B cell (primary cell): ENCODE results near the gene UNC5B. TPM values are rescaled to one million over a fixed set of nuclear protein-coding genes. Genes with fewer than 3 reads are reported as not detected.

ENCODE experiments used
- ATAC-seq: fragments of 200-7000 bp; cut with Tn5 transposase; one replicate; pipeline ENCODE4 v1.10.0; 2021; ENCODE audit warnings: low read depth, mild to moderate bottlenecking, moderate number of reproducible peaks, moderate library complexity
- CTCF ChIA-PET: fragments of 350-600 bp; sonication (Branson Sonifier 250); formaldehyde crosslinking; loops from one replicate; lab custom pipeline; 2021; ENCODE audit warnings: antibody characterized with exemption, inconsistent platforms; lab: Charles Lee
- POLR2A ChIA-PET: fragments of 350-600 bp; sonication (Branson Sonifier 250); formaldehyde crosslinking; loops from one replicate; lab custom pipeline; 2021; ENCODE audit warnings: antibody characterized with exemption; lab: Charles Lee
- DNase-seq: peaks from one replicate; pipeline ENCODE4 v3.0.0; 2013
- H2AFZ ChIP-seq: 2 replicates; pipeline ENCODE4 v1.6.1; 2012; ENCODE audit warnings: mild to moderate bottlenecking, low read depth, low read length; ENCODE audit not compliant: insufficient read depth, poor library complexity, severe bottlenecking
- H3K27ac ChIP-seq, 2 donors: 1 replicate in 1 of 2; 2 replicates in 1 of 2; pipeline ENCODE4 v1.5.1; 2012 to 2013; ENCODE audit warnings: low read length in 2 of 2, mild to moderate bottlenecking in 2 of 2, moderate library complexity in 1 of 2
- H3K27me3 ChIP-seq, 4 experiments: fragments of 200-600 bp in 1 of 4; sonication (generic) in 1 of 4; replicated peaks in 1 of 4; 1 replicate in 2 of 4; 2 replicates in 2 of 4; pipeline versions ENCODE4 v1.6.1 to v1.7.0; 2013 to 2016; ENCODE audit warnings: low read length in 3 of 4, mild to moderate bottlenecking in 2 of 4, mixed read lengths in 1 of 4, moderate library complexity in 1 of 4; ENCODE audit not compliant: insufficient read depth in 4 of 4, control insufficient read depth in 3 of 4; ENCODE audit errors: control extremely low read depth in 1 of 4
- H3K36me3 ChIP-seq, 2 experiments: replicated peaks in 1 of 2; 1 replicate in 1 of 2; 2 replicates in 1 of 2; pipeline versions ENCODE4 v1.6.1 to v1.7.1; 2013; ENCODE audit warnings: low read length in 1 of 2; ENCODE audit not compliant: insufficient read depth in 2 of 2, control insufficient read depth in 1 of 2; ENCODE audit errors: control extremely low read depth in 1 of 2, extremely low read depth in 1 of 2
- H3K4me1 ChIP-seq, 2 donors: fragments of 200-600 bp in 1 of 2; sonication (generic) in 1 of 2; 1 replicate in 1 of 2; 2 replicates in 1 of 2; pipeline versions ENCODE4 v1.5.1 to v1.6.1; 2013 to 2017; ENCODE audit warnings: low read length in 2 of 2; ENCODE audit not compliant: control insufficient read depth in 2 of 2, insufficient read depth in 2 of 2
- H3K4me2 ChIP-seq: replicated peaks from 2 replicates; pipeline ENCODE3; 2012; ENCODE audit warnings: mild to moderate bottlenecking, low read depth, low read length; ENCODE audit not compliant: poor library complexity, severe bottlenecking
- H3K4me3 ChIP-seq, 5 experiments: fragments of 200-600 bp in 1 of 5; sonication (generic) in 1 of 5; 1 replicate in 3 of 5; 2 replicates in 2 of 5; pipeline versions ENCODE4 v1.5.1 to v1.7.0; 2011 to 2016; ENCODE audit warnings: low read length in 4 of 5, mild to moderate bottlenecking in 4 of 5, low read depth in 2 of 5, control low read depth in 1 of 5, moderate library complexity in 1 of 5; ENCODE audit not compliant: insufficient read depth in 1 of 5; ENCODE audit errors: control extremely low read depth in 1 of 5, extremely low read depth in 1 of 5
- H3K79me2 ChIP-seq: fragments of 200-600 bp; sonication (generic); one replicate; pipeline ENCODE4 v1.6.0; 2016; ENCODE audit warnings: low read length; ENCODE audit not compliant: control insufficient read depth, insufficient read depth
- H3K9ac ChIP-seq: fragments of 200-600 bp; sonication (generic); 2 replicates; pipeline ENCODE4 v1.6.1; 2017; ENCODE audit warnings: mild to moderate bottlenecking, low read length, moderate library complexity
- H3K9me3 ChIP-seq, 3 donors: one replicate each; pipeline versions ENCODE4 v1.6.1 to v1.7.1; 2013; ENCODE audit warnings: low read length in 2 of 3; ENCODE audit not compliant: control insufficient read depth in 2 of 3, insufficient read depth in 1 of 3; ENCODE audit errors: control extremely low read depth in 1 of 3
- H4K20me1 ChIP-seq: 2 replicates; pipeline ENCODE4 v1.6.0; 2012; ENCODE audit warnings: mild to moderate bottlenecking, low read length; ENCODE audit not compliant: insufficient read depth, control insufficient read depth, poor library complexity, severe bottlenecking
- H3K27ac Mint-ChIP-seq: one replicate; pipeline ENCODE4 v1.8.0; 2021; ENCODE audit warnings: mixed read lengths
- H3K27me3 Mint-ChIP-seq: one replicate; pipeline ENCODE4 v1.8.0; 2021; ENCODE audit warnings: mixed read lengths
- H3K4me1 Mint-ChIP-seq: one replicate; pipeline ENCODE4 v1.8.0; 2021; ENCODE audit warnings: mixed read lengths
- H3K4me3 Mint-ChIP-seq: one replicate; pipeline ENCODE4 v1.8.0; 2021; ENCODE audit warnings: mixed read lengths
- H3K9me3 Mint-ChIP-seq: one replicate; pipeline ENCODE4 v1.8.0; 2022; ENCODE audit warnings: mixed read lengths; ENCODE audit not compliant: insufficient read depth
- CTCF ChIP-seq: fragments of 200-600 bp; IDR thresholded peaks from one replicate; pipeline ENCODE4 v1.8.0; 2022; ENCODE audit warnings: antibody characterized with exemption, mild to moderate bottlenecking
- EZH2 ChIP-seq: IDR thresholded peaks from 2 replicates; pipeline ENCODE4 v1.6.1; 2012; ENCODE audit warnings: borderline replicate concordance, low read depth, mild to moderate bottlenecking, moderate library complexity, low read length; ENCODE audit not compliant: insufficient read depth, poor library complexity, severe bottlenecking
- WGBS: methylation state at CpG from one replicate; pipeline ENCODE4 v1.1.5; 2013; ENCODE audit warnings: missing lambda C conversion rate; ENCODE audit not compliant: insufficient coverage; 5-methylcytosine and 5-hydroxymethylcytosine counted together
- intact Hi-C: fragments of 100-400 bp; cut with micrococcal nuclease; formaldehyde crosslinking; loops from one replicate; pipeline ENCODE4 v1.10.0; 2022
- polyA plus RNA-seq: library from polyadenylated mRNA; depleted of rRNA; stranded (reverse); fragments of >200 nt; gene quantifications from 2 replicates; pipeline ENCODE4 v1.2.3, GENCODE V29; 2012
- total RNA-seq, 2 donors: library from RNA; stranded (reverse); fragments of 120-200 nt in 1 of 2; gene quantifications; 1 replicate in 1 of 2; 2 replicates in 1 of 2; pipeline versions ENCODE4 v1.2.3 to v1.2.4, GENCODE V29; 2013 to 2022

The UNC5B gene
- total and polyA plus RNA-seq, 2 donors (not counting 1 experiment from before 2014, with no cell fraction given): not detected

DNA sequence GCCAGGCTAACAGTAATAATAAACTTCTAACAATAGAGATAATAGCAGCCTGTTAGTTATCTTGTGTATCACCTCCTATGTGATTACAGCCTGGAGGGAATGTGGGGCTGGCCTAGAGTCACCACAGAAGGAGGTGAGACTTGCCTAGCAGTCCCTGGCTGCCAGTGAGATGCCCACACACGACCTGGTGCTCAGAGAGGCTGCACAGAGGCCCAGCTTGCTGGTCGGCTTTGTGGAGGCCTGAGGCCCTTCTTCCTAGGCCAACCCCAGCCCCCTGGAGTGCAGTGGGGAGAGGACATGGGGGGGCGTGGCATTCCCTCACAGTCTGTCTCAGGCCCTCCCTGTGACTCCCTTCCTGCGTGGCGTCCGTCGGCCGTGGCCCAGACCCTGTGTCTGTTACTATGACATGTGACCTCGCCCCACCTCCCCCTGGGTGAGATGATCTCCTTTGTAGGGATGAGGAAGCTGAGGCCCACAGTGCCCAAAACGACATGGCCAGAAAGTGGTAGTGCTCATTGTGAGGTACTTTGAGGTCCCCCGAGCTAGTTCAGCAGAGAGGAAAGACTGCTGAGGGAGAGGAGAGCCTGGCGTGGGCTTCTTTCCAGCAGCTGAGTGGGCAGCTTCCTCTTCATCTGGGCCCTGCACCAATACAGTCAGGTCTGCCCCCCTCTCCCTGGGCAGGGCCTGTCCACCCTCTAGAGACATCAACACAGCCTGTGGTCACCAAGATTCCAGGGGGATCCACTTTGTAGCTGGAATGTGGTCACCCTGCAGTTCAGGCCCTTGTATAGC is 29.7 kb downstream of the UNC5B start:
- Mint-ChIP-seq H3K4me3 (no peak overlapping the region), H3K9me3 (no peaks in the 10 kb centered on the region), H3K27ac (no peak overlapping the region), H3K4me1 (peaks cover 5% of the 10 kb centered on the region), H3K27me3 (peaks cover 47% of the 10 kb centered on the region)
- Histone ChIP-seq H4K20me1 (no peaks in the 10 kb centered on the region), H3K9me3 (no peaks in the 10 kb centered on the region), H3K27ac (no peak overlapping the region), H3K79me2 (no peaks in the 10 kb centered on the region), H3K4me1 (peaks cover 0 to 3% of the 10 kb centered on the region in 2 donors), H3K4me2 (no peak overlapping the region), H3K4me3 (no peak overlapping the region), H3K27me3 (peaks cover 0 to 14% (median 3%) of the 10 kb centered on the region in 4 experiments), H3K36me3 (no peaks in the 10 kb centered on the region), H3K9ac (no peak overlapping the region), H2AFZ (no peak overlapping the region)
- no peak for TF ChIP-seq EZH2
- TF ChIP-seq CTCF: no peak
- DNase-seq (no peak), ATAC-seq (no peak)
- ChIA-PET CTCF (no interaction called here), POLR2A (interaction anchor here (0.6 kb wide), 1 partner anchor 632 kb away, joined by 4 read pairs; no protein-coding TSS in a partner anchor)
- WGBS: 66% methylated on average over 7 of the region's 12 CpGs
- intact Hi-C loops: no loop called here

DNA sequence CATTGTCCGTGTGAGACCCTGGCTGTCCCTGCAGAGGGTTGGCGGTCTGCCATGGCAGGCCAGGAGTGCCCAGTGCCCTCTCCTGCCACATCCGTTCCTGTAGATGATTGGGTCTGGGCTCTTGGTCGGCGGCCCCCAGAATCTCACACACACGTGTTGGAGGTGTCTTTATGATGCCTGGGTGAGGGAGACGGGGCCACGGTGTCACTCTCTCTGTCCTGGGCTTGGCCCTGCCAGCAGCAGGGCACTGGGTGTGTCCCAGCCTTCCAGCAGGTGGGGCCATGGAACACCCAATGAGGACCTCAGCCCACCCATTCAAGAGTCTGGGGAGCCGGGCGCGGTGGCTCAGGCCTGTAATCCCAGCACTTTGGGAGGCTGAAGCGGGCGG is 30.2 kb downstream of the UNC5B start:
- Histone ChIP-seq H3K4me1 (peaks cover 0 to 3% of the 10 kb centered on the region in 2 donors), H3K79me2 (no peaks in the 10 kb centered on the region), H3K4me2 (no peak overlapping the region), H3K9me3 (no peaks in the 10 kb centered on the region), H3K36me3 (no peaks in the 10 kb centered on the region), H3K27ac (no peak overlapping the region), H3K9ac (no peak overlapping the region), H3K27me3 (peaks cover 0 to 14% (median 3%) of the 10 kb centered on the region in 4 experiments), H2AFZ (no peak overlapping the region), H4K20me1 (no peaks in the 10 kb centered on the region), H3K4me3 (no peak overlapping the region)
- H3K27ac Mint-ChIP-seq: no peak overlapping the region
- ChIA-PET POLR2A (no interaction called here), CTCF (no interaction called here)
- 88% methylated on average over 8 of the region's 13 CpGs for WGBS
- no peaks in the 10 kb centered on the region for H3K9me3 Mint-ChIP-seq
- H3K4me1 Mint-ChIP-seq: peaks cover 5% of the 10 kb centered on the region
- H3K27me3 Mint-ChIP-seq: peaks cover 42% of the 10 kb centered on the region
- intact Hi-C loops: no loop called here
- TF ChIP-seq EZH2 (no peak), CTCF (no peak)
- ATAC-seq (no peak), DNase-seq (no peak)
- H3K4me3 Mint-ChIP-seq: no peak overlapping the region
